SK-N-SH (cell line): ENCODE measurements around the gene TBC1D1. TPM values are rescaled to one million over a fixed set of nuclear protein-coding genes. Genes with fewer than 3 reads are reported as not detected.

Source experiments
- CTCF ChIA-PET: fragments of 300-600, 350-600 bp; formaldehyde crosslinking; extraction: SDS; loops from one replicate; lab custom pipeline; 2021; lab: Yijun Ruan, JAX
- POLR2A ChIA-PET: fragments of 350-600 bp; sonication (Branson Sonifier 250); formaldehyde crosslinking; extraction: SDS; loops from one replicate; lab custom pipeline; 2020; ENCODE audit warnings: antibody characterized with exemption, inconsistent platforms; lab: Yijun Ruan, JAX
- DNase-seq: peaks from one replicate; pipeline ENCODE4 v3.0.0; 2012
- H2AFZ ChIP-seq: fragments of 200-600 bp; sonication (generic); 2 replicates; pipeline ENCODE4 v1.8.1; 2016; ENCODE audit warnings: antibody characterized with exemption, mild to moderate bottlenecking, low read depth
- H3F3A ChIP-seq: fragments of 200-600 bp; sonication (generic); replicated peaks from 2 replicates; pipeline ENCODE3; 2016; ENCODE audit warnings: antibody characterized with exemption, mild to moderate bottlenecking; ENCODE audit not compliant: insufficient read depth
- H3K27ac ChIP-seq, 2 experiments: fragments of 200-500 bp in 1 of 2; fragments of 200-600 bp in 1 of 2; sonication (Bioruptor generic) in 1 of 2; sonication (generic), shearing (Covaris generic) in 1 of 2; 2 replicates each; pipeline versions ENCODE4 v1.5.1 to v1.6.1; 2014 to 2016; ENCODE audit warnings: low read depth in 2 of 2, inconsistent platforms in 1 of 2, low read length in 1 of 2, mild to moderate bottlenecking in 1 of 2, mixed read lengths in 1 of 2
- H3K27me3 ChIP-seq: fragments of 200-600 bp; sonication (generic), shearing (Covaris generic); 2 replicates; pipeline ENCODE4 v1.6.1; 2016; ENCODE audit warnings: mixed run types; ENCODE audit not compliant: insufficient read depth
- H3K36me3 ChIP-seq, 2 experiments: fragments of 200-500 bp in 1 of 2; fragments of 200-600 bp in 1 of 2; sonication (Bioruptor generic) in 1 of 2; sonication (generic) in 1 of 2; replicated peaks in 1 of 2; 2 replicates each; pipeline versions ENCODE3 to v1.5.1; 2014 to 2016; ENCODE audit warnings: low read length in 1 of 2, mild to moderate bottlenecking in 1 of 2; ENCODE audit not compliant: insufficient read depth in 2 of 2, control insufficient read depth in 1 of 2
- H3K4me1 ChIP-seq, 2 experiments: fragments of 200-500 bp in 1 of 2; fragments of 200-600 bp in 1 of 2; sonication (Bioruptor generic) in 1 of 2; sonication (generic), shearing (Covaris generic) in 1 of 2; 2 replicates each; pipeline versions ENCODE4 v1.5.1 to v1.6.1; 2014 to 2016; ENCODE audit warnings: low read depth in 1 of 2, low read length in 1 of 2, mixed run types in 1 of 2; ENCODE audit not compliant: insufficient read depth in 2 of 2, control insufficient read depth in 1 of 2
- H3K4me2 ChIP-seq: fragments of 200-600 bp; sonication (generic), shearing (Covaris generic); 2 replicates; pipeline ENCODE4 v1.6.1; 2017; ENCODE audit warnings: mixed run types
- H3K4me3 ChIP-seq, 2 experiments: fragments of 200-500 bp in 1 of 2; fragments of 200-600 bp in 1 of 2; sonication (Bioruptor generic) in 1 of 2; sonication (generic), shearing (Covaris generic) in 1 of 2; 2 replicates each; pipeline versions ENCODE4 v1.5.1 to v1.8.1; 2014 to 2016; ENCODE audit warnings: low read depth in 2 of 2, inconsistent platforms in 1 of 2, low read length in 1 of 2, mild to moderate bottlenecking in 1 of 2, mixed read lengths in 1 of 2, moderate library complexity in 1 of 2
- H3K79me2 ChIP-seq: fragments of 200-600 bp; sonication (generic); 2 replicates; pipeline ENCODE4 v1.8.1; 2017; ENCODE audit warnings: mild to moderate bottlenecking; ENCODE audit not compliant: insufficient read depth
- H3K9ac ChIP-seq: fragments of 200-600 bp; sonication (generic); 2 replicates; pipeline ENCODE4 v1.6.1; 2017; ENCODE audit warnings: mixed run types
- H3K9me2 ChIP-seq: fragments of 200-600 bp; sonication (generic); 2 replicates; pipeline ENCODE4 v1.6.1; 2017; ENCODE audit warnings: mixed run types
- H3K9me3 ChIP-seq: fragments of 200-600 bp; sonication (generic); 2 replicates; pipeline ENCODE4 v1.6.1; 2017; ENCODE audit warnings: mixed run types, mild to moderate bottlenecking, moderate library complexity
- H4K20me1 ChIP-seq: fragments of 200-600 bp; sonication (generic); 2 replicates; pipeline ENCODE4 v1.6.1; 2017; ENCODE audit warnings: mild to moderate bottlenecking, mixed run types; ENCODE audit not compliant: insufficient read depth
- CHD2 ChIP-seq: fragments of 150-350 bp; IDR thresholded peaks from 2 replicates; pipeline ENCODE4 v1.6.1; 2018; ENCODE audit warnings: low read length; ENCODE audit not compliant: partially characterized antibody
- ELF1 ChIP-seq: IDR thresholded peaks from 2 replicates; pipeline ENCODE4 v1.4.0; 2012
- EP300 ChIP-seq, 2 experiments: IDR thresholded peaks; 2 replicates each; pipeline versions ENCODE4 v1.4.0 to v1.6.1; 2012; ENCODE audit warnings: borderline replicate concordance in 1 of 2, low read depth in 1 of 2, low read length in 1 of 2
- EZH2phosphoT487 ChIP-seq: fragments of 200-600 bp; sonication (generic); IDR thresholded peaks from 2 replicates; pipeline ENCODE4 v1.6.1; 2017; ENCODE audit warnings: low read depth, mixed run types, mild to moderate bottlenecking, antibody characterized with exemption, moderate library complexity, borderline replicate concordance
- FOXM1 ChIP-seq: IDR thresholded peaks from 2 replicates; pipeline ENCODE4 v1.4.0; 2012; ENCODE audit warnings: low read depth, mild to moderate bottlenecking
- GATA2 ChIP-seq: sonication (generic); formaldehyde crosslinking; IDR thresholded peaks from 2 replicates; pipeline ENCODE4 v1.5.0; 2020; ENCODE audit warnings: mild to moderate bottlenecking, missing genetic modification reagents
- MXI1 ChIP-seq: IDR thresholded peaks from 2 replicates; pipeline ENCODE4 v1.6.1; 2012; ENCODE audit warnings: mild to moderate bottlenecking, low read depth, low read length, improper control_type of control experiment
- POLR2AphosphoS5 ChIP-seq: IDR thresholded peaks from 2 replicates; pipeline ENCODE4 v1.6.1; 2012; ENCODE audit warnings: low read depth, low read length
- RAD21 ChIP-seq: IDR thresholded peaks from 2 replicates; pipeline ENCODE4 v1.6.1; 2012; ENCODE audit warnings: mild to moderate bottlenecking, low read length
- SIN3A ChIP-seq: IDR thresholded peaks from 2 replicates; pipeline ENCODE4 v1.6.1; 2012; ENCODE audit warnings: low read depth, mild to moderate bottlenecking, low read length, moderate library complexity, borderline replicate concordance
- SMC3 ChIP-seq: IDR thresholded peaks from 2 replicates; pipeline ENCODE4 v1.6.1; 2012; ENCODE audit warnings: low read depth, low read length, improper control_type of control experiment
- TAF1 ChIP-seq: IDR thresholded peaks from 2 replicates; pipeline ENCODE4 v1.6.1; 2012; ENCODE audit warnings: low read depth, mild to moderate bottlenecking, low read length, moderate library complexity, borderline replicate concordance
- TCF12 ChIP-seq: IDR thresholded peaks from 2 replicates; pipeline ENCODE4 v1.4.0; 2012
- TEAD4 ChIP-seq: IDR thresholded peaks from 2 replicates; pipeline ENCODE4 v1.4.0; 2012; ENCODE audit warnings: mild to moderate bottlenecking, borderline replicate concordance; ENCODE audit not compliant: insufficient read depth
- USF1 ChIP-seq: IDR thresholded peaks from 2 replicates; pipeline ENCODE4 v1.4.0; 2012; ENCODE audit warnings: low read depth, borderline replicate concordance
- YY1 ChIP-seq: IDR thresholded peaks from 2 replicates; pipeline ENCODE4 v1.4.0; 2012; ENCODE audit warnings: low read depth, mild to moderate bottlenecking
- WGBS: methylation state at CpG from one replicate; pipeline ENCODE4 v1.1.6; 2017; ENCODE audit warnings: low lambda C conversion rate; 5-methylcytosine and 5-hydroxymethylcytosine counted together
- polyA plus RNA-seq, 3 experiments: library from polyadenylated mRNA; depleted of rRNA; stranded (reverse); fragments of >200 nt; gene quantifications; 2 replicates each; pipeline ENCODE4 v1.2.3, GENCODE V29; 2012
- TF ChIP-seq, protein P1 (sequence below): fragments of 200-600 bp; sonication (generic); IDR thresholded peaks from 2 replicates; pipeline ENCODE4 v1.6.1; 2017; ENCODE audit warnings: antibody characterized with exemption, mild to moderate bottlenecking, moderate library complexity
- TF ChIP-seq, protein P2 (sequence below): fragments of 150-350 bp; IDR thresholded peaks from 2 replicates; pipeline ENCODE4 v1.6.1; 2016; ENCODE audit warnings: mild to moderate bottlenecking, low read depth, low read length

TBC1D1 gene
- polyA plus RNA-seq, 1 of the 3 experiments (the other 2 are of a cell fraction): 29.8 TPM

- Histone ChIP-seq H3K4me3 (no peak overlapping the region), H2AFZ (no peak overlapping the region), H4K20me1 (no peaks in the 10 kb centered on the region), H3K9me3 (no peaks in the 10 kb centered on the region), H3K4me1 (no peaks in the 10 kb centered on the region), H3K4me2 (no peak overlapping the region), H3K27me3 (peaks cover 15% of the 10 kb centered on the region; the same call in 1 of the 2 replicates), H3K79me2 (no peaks in the 10 kb centered on the region), H3K9me2 (no peaks in the 10 kb centered on the region), H3K27ac (no peak overlapping the region), H3F3A (no peaks in the 10 kb centered on the region), H3K36me3 (no peaks in the 10 kb centered on the region), H3K9ac (no peak overlapping the region)
- TF ChIP-seq SMC3 (no peak), USF1 (no peak), TCF12 (no peak), MXI1 (no peak), CHD2 (no peak), EZH2phosphoT487 (no peak), SIN3A (no peak), FOXM1 (no peak), RAD21 (no peak), YY1 (no peak), EP300 (IDR thresholded peaks at IDR 0.05; ENCODE audit: borderline replicate concordance in 1 of 2, low read depth in 1 of 2, low read length in 1 of 2) (no peak), ELF1 (no peak), GATA2 (CRISPR knock-in tag) (no peak)
- TF ChIP-seq, protein P1, sequence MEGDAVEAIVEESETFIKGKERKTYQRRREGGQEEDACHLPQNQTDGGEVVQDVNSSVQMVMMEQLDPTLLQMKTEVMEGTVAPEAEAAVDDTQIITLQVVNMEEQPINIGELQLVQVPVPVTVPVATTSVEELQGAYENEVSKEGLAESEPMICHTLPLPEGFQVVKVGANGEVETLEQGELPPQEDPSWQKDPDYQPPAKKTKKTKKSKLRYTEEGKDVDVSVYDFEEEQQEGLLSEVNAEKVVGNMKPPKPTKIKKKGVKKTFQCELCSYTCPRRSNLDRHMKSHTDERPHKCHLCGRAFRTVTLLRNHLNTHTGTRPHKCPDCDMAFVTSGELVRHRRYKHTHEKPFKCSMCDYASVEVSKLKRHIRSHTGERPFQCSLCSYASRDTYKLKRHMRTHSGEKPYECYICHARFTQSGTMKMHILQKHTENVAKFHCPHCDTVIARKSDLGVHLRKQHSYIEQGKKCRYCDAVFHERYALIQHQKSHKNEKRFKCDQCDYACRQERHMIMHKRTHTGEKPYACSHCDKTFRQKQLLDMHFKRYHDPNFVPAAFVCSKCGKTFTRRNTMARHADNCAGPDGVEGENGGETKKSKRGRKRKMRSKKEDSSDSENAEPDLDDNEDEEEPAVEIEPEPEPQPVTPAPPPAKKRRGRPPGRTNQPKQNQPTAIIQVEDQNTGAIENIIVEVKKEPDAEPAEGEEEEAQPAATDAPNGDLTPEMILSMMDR: no peak
- TF ChIP-seq, protein P2, sequence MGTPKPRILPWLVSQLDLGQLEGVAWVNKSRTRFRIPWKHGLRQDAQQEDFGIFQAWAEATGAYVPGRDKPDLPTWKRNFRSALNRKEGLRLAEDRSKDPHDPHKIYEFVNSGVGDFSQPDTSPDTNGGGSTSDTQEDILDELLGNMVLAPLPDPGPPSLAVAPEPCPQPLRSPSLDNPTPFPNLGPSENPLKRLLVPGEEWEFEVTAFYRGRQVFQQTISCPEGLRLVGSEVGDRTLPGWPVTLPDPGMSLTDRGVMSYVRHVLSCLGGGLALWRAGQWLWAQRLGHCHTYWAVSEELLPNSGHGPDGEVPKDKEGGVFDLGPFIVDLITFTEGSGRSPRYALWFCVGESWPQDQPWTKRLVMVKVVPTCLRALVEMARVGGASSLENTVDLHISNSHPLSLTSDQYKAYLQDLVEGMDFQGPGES: no peak
- POLR2A ChIA-PET: no interaction called here
- WGBS: 44% methylated on average over 3 of the region's 3 CpGs
- CTCF ChIA-PET: no interaction called here
- no peak for DNase-seq
Observed at GRCh38 chr4:37914539-37914938, 23.7 kb downstream of the TBC1D1 start.

GRCh38 chr4:37917388-37917787 is 26.5 kb downstream of the TBC1D1 start:
- Histone ChIP-seq H4K20me1 (no peaks in the 10 kb centered on the region), H3K36me3 (no peaks in the 10 kb centered on the region), H3K4me3 (no peak overlapping the region), H3F3A (no peaks in the 10 kb centered on the region), H3K27ac (no peak overlapping the region), H3K4me1 (no peaks in the 10 kb centered on the region), H3K9ac (no peak overlapping the region), H3K27me3 (peaks cover 15% of the 10 kb centered on the region; the same call in 1 of the 2 replicates), H3K79me2 (no peaks in the 10 kb centered on the region), H3K9me2 (no peaks in the 10 kb centered on the region), H2AFZ (no peak overlapping the region), H3K4me2 (no peak overlapping the region), H3K9me3 (no peaks in the 10 kb centered on the region)
- POLR2A ChIA-PET: no interaction called here
- WGBS: 71% methylated on average over 7 of the region's 7 CpGs
- TF ChIP-seq TAF1 (no peak), ELF1 (no peak), SMC3 (no peak), MXI1 (no peak), POLR2AphosphoS5 (no peak), CHD2 (no peak), TEAD4 (no peak)
- TF ChIP-seq, protein P2: no peak
- CTCF ChIA-PET: interaction anchor here (0.9 kb wide), 1 partner anchor 54 kb away, joined by 4 read pairs; no protein-coding TSS in a partner anchor
- DNase-seq: no peak
